GM19023 (cell line): ENCODE data around the gene LSMEM2.
"Not testable (repeated sequence)": the region's sequence is repeated elsewhere in the genome, so short reads cannot be mapped to it uniquely, and the experiment has no call there.

Experiments used
- ATAC-seq: cut with Tn5 transposase; IDR thresholded peaks from one replicate; pipeline ENCODE4 v1.9.1; 2021; ENCODE audit warnings: mild to moderate bottlenecking, moderate library complexity; ENCODE audit not compliant: unreplicated experiment

The LSMEM2 gene

GRCh38 chr3:50278880-50279224 lies at the start of gene LSMEM2:
Gene LSMEM2, plus strand, starts transcription at chr3:50279087. Its CDS starts 27 bp downstream, at chr3:50279114.
- no peak for ATAC-seq

GRCh38 chr3:50229490-50229889 lies 49.4 kb upstream of the LSMEM2 start:
- ATAC-seq: no peak

GRCh38 chr3:50230104-50230793 lies 48.6 kb upstream of the LSMEM2 start:
- ATAC-seq: no peak

- ATAC-seq: no peak
Observed at GRCh38 chr3:50230794-50231125, 48.1 kb upstream of the LSMEM2 start.

GRCh38 chr3:50231581-50231980 lies 47.3 kb upstream of the LSMEM2 start:
- ATAC-seq: no peak

GRCh38 chr3:50232303-50232702 lies 46.6 kb upstream of the LSMEM2 start:
- ATAC-seq: no peak

GRCh38 chr3:50233176-50233575 lies 45.7 kb upstream of the LSMEM2 start:
- ATAC-seq: no peak

- peak; percentile 95 for ATAC-seq
Observed at GRCh38 chr3:50235716-50236483, 43.0 kb upstream of the LSMEM2 start, which contains the start of gene GNAI2. Gene GNAI2, plus strand, starts transcription at chr3:50236204. Its CDS starts 132 bp downstream, at chr3:50236336.

- ATAC-seq: no peak
Observed at GRCh38 chr3:50236484-50237132, 42.3 kb upstream of the LSMEM2 start.

GRCh38 chr3:50237133-50237651 lies 41.7 kb upstream of the LSMEM2 start:
- ATAC-seq: no peak

GRCh38 chr3:50237754-50238548 lies 40.9 kb upstream of the LSMEM2 start:
- ATAC-seq: peak; percentile 19

GRCh38 chr3:50238549-50239026 lies 40.3 kb upstream of the LSMEM2 start:
- ATAC-seq: no peak

GRCh38 chr3:50239649-50240048 lies 39.2 kb upstream of the LSMEM2 start:
- no peak for ATAC-seq

GRCh38 chr3:50241163-50241562 lies 37.7 kb upstream of the LSMEM2 start:
- no peak for ATAC-seq

GRCh38 chr3:50241713-50242380 lies 37.0 kb upstream of the LSMEM2 start:
- ATAC-seq: no peak

- ATAC-seq: no peak
Observed at GRCh38 chr3:50242381-50242770, 36.5 kb upstream of the LSMEM2 start.

- ATAC-seq: no peak
Observed at GRCh38 chr3:50242851-50243542, 35.9 kb upstream of the LSMEM2 start.

GRCh38 chr3:50243543-50243895 lies 35.4 kb upstream of the LSMEM2 start:
- no peak for ATAC-seq

- not testable (repeated sequence) for ATAC-seq
Observed at GRCh38 chr3:50244813-50245212, 34.1 kb upstream of the LSMEM2 start.

- ATAC-seq: no peak
Observed at GRCh38 chr3:50245251-50245745, 33.6 kb upstream of the LSMEM2 start.
